Breast epithelium (tissue), 3 donors: ENCODE measurements around the gene POP7.

Experiments used
- CTCF ChIP-seq, 3 donors: fragments of 450-650 bp; IDR thresholded peaks; one replicate each; pipeline ENCODE4 v1.5.1; 2016 to 2017; ENCODE audit warnings: antibody characterized with exemption in 3 of 3, mild to moderate bottlenecking in 3 of 3, moderate library complexity in 3 of 3
- POLR2A ChIP-seq: fragments of 450-650 bp; IDR thresholded peaks from one replicate; pipeline ENCODE4 v1.6.1; 2016; ENCODE audit warnings: antibody characterized with exemption, mild to moderate bottlenecking, moderate library complexity
- POLR2AphosphoS5 ChIP-seq, 3 donors: sonication (generic); formaldehyde crosslinking; IDR thresholded peaks; one replicate each; pipeline ENCODE4 v1.6.1; 2017; ENCODE audit warnings: antibody characterized with exemption in 3 of 3

- TF ChIP-seq POLR2A, result no peak
- no peak for TF ChIP-seq CTCF (IDR thresholded peaks at IDR 0.05)
- TF ChIP-seq POLR2AphosphoS5 (IDR thresholded peaks at IDR 0.05), result no peak
These were observed 20.2 kb upstream of the POP7 start for GRCh38 chr7:100685631-100686145.
